Measurements from ENCODE around the gene ALDH1A3.

DNA sequence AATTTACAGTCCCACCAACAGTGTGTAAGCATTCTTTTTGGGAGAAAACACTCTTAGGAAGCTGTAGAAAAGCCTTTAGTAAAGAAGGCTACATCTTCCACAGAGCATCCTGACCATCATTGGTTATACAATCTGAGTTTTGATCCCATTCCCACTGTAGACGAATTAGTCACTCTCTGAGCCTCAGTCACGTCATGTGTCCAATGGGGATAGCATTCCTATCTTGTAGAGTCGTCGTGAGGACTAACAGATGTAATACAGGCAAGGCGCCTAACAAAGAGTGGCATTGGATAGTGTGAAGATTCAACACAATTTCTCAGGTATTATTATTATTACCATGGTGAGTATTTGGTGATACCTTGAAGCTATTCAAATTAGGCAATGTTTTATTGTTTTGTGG, 44.0 kb upstream of the ALDH1A3 start:
- TF ChIP-seq YY1 (IDR thresholded peaks at IDR 0.05; ENCODE audit: insufficient read depth, insufficient read length): no peak
- no peak for TF ChIP-seq ZNF274 (IDR thresholded peaks at IDR 0.05; ENCODE audit: low read depth, low read length)
- TF ChIP-seq SUZ12 (IDR thresholded peaks at IDR 0.05; ENCODE audit: extremely low read depth, insufficient read depth, insufficient read length): no peak

All from NT2/D1 (cell line).